ENCODE data around the gene AKR1D1. TPM values are rescaled to one million over a fixed set of nuclear protein-coding genes. Genes with fewer than 3 reads are reported as not detected.

AKR1D1 gene
- total RNA-seq, 1 donor from 2014 or later: not detected

- no peak overlapping the region for H3K27ac ChIP-seq
- intact Hi-C loops (cut with DNase I): loop anchor here (10.0 kb wide), 1 partner anchor 359 kb away; no protein-coding TSS in a partner anchor
- TF ChIP-seq CTCF (IDR thresholded peaks at IDR 0.05): no peak
- no peaks in the 10 kb centered on the region for H3K36me3 ChIP-seq
- no peaks in the 10 kb centered on the region for H3K27me3 ChIP-seq
- DNase-seq (ENCODE audit: low spot score in 2 of 2): no peak
- H3K9me3 ChIP-seq: peaks cover 6 to 17% of the 10 kb centered on the region in 2 donors
- no peaks in the 10 kb centered on the region for H3K4me1 ChIP-seq
- no peak overlapping the region for H3K4me3 ChIP-seq
These were observed 87.5 kb downstream of the AKR1D1 start for GRCh38 chr7:138163800-138164199.

GRCh38 chr7:138164804-138165203 is 88.5 kb downstream of the AKR1D1 start:
- H3K36me3 ChIP-seq: no peaks in the 10 kb centered on the region
- H3K4me1 ChIP-seq: no peaks in the 10 kb centered on the region
- H3K4me3 ChIP-seq: no peak overlapping the region
- intact Hi-C loops (cut with DNase I): loop anchor here (10.0 kb wide), 1 partner anchor 360 kb away; no protein-coding TSS in a partner anchor
- peaks cover 6 to 17% of the 10 kb centered on the region in 2 donors for H3K9me3 ChIP-seq
- no peak for DNase-seq (ENCODE audit: low spot score in 2 of 2)
- no peak for TF ChIP-seq CTCF (IDR thresholded peaks at IDR 0.05)
- H3K27me3 ChIP-seq: no peaks in the 10 kb centered on the region
- H3K27ac ChIP-seq: no peak overlapping the region

GRCh38 chr7:138166681-138167080 is 90.4 kb downstream of the AKR1D1 start:
- H3K9me3 ChIP-seq: peaks cover 6 to 17% of the 10 kb centered on the region in 2 donors
- intact Hi-C loops (cut with DNase I): loop anchor here (10.0 kb wide), 1 partner anchor 362 kb away; no protein-coding TSS in a partner anchor
- H3K27ac ChIP-seq: no peak overlapping the region
- no peak overlapping the region for H3K4me3 ChIP-seq
- H3K27me3 ChIP-seq: no peaks in the 10 kb centered on the region
- H3K4me1 ChIP-seq: no peaks in the 10 kb centered on the region
- TF ChIP-seq CTCF (IDR thresholded peaks at IDR 0.05): no peak
- H3K36me3 ChIP-seq: no peaks in the 10 kb centered on the region
- DNase-seq (ENCODE audit: low spot score in 2 of 2): no peak

GRCh38 chr7:138167222-138167621 is 91.0 kb downstream of the AKR1D1 start:
- H3K27me3 ChIP-seq: no peaks in the 10 kb centered on the region
- no peak overlapping the region for H3K27ac ChIP-seq
- H3K4me3 ChIP-seq: no peak overlapping the region
- intact Hi-C loops (cut with DNase I): loop anchor here (10.0 kb wide), 1 partner anchor 362 kb away; no protein-coding TSS in a partner anchor
- no peak for TF ChIP-seq CTCF (IDR thresholded peaks at IDR 0.05)
- H3K4me1 ChIP-seq: no peaks in the 10 kb centered on the region
- H3K36me3 ChIP-seq: no peaks in the 10 kb centered on the region
- H3K9me3 ChIP-seq: peaks cover 6 to 17% of the 10 kb centered on the region in 2 donors
- no peak for DNase-seq (ENCODE audit: low spot score in 2 of 2)

GRCh38 chr7:138167869-138168296 is 91.6 kb downstream of the AKR1D1 start:
- no peaks in the 10 kb centered on the region for H3K36me3 ChIP-seq
- no peak overlapping the region for H3K27ac ChIP-seq
- DNase-seq (ENCODE audit: low spot score in 2 of 2): no peak
- H3K27me3 ChIP-seq: no peaks in the 10 kb centered on the region
- intact Hi-C loops (cut with DNase I): loop anchor here (10.0 kb wide), 1 partner anchor 363 kb away; no protein-coding TSS in a partner anchor
- no peaks in the 10 kb centered on the region for H3K4me1 ChIP-seq
- no peak overlapping the region for H3K4me3 ChIP-seq
- no peak for TF ChIP-seq CTCF (IDR thresholded peaks at IDR 0.05)
- H3K9me3 ChIP-seq: peaks cover 6 to 17% of the 10 kb centered on the region in 2 donors

Other genes starting within 250 kb of the AKR1D1 start
- gene DGKI, start 229.5 kb upstream of the AKR1D1 start, total RNA-seq: 13.4 TPM
- 38.5 TPM for gene CREB3L2, start 74.4 kb upstream of the AKR1D1 start, total RNA-seq

Measured in ascending aorta (tissue), 2 donors.